Anterior cingulate cortex (tissue), 58 donors: Measurements from ENCODE around the gene RGS3.
"Not testable (repeated sequence)": the region's sequence is repeated elsewhere in the genome, so short reads cannot be mapped to it uniquely, and the experiment has no call there.

Experiments
- DNase-seq, 58 donors: peaks; one replicate each; lab custom pipeline; 2025; lab: John Stamatoyannopoulos, UW

Gene RGS3

GRCh38 chr9:113463418-113464285, at the start of gene RGS3:
RGS3 (plus strand) TSS chr9:113463727; CDS start chr9:113463803, 76 bp downstream.
- DNase-seq = peak in 9 of 58 donors; percentile 3 to 28 (median 9)

GRCh38 chr9:113416149-113416721, 47.3 kb upstream of the RGS3 start:
- DNase-seq = peak in 1 of 58 donors; percentile 2

- no peak for DNase-seq
Observed at GRCh38 chr9:113417370-113417769, 46.2 kb upstream of the RGS3 start.

GRCh38 chr9:113421726-113422125, 41.8 kb upstream of the RGS3 start:
- DNase-seq = no peak

GRCh38 chr9:113425072-113425471, 38.5 kb upstream of the RGS3 start:
- no peak for DNase-seq

- no peak for DNase-seq
Observed at GRCh38 chr9:113426701-113427100, 36.8 kb upstream of the RGS3 start.

GRCh38 chr9:113427629-113428028, 35.9 kb upstream of the RGS3 start:
- DNase-seq = no peak

GRCh38 chr9:113428062-113428615, 35.4 kb upstream of the RGS3 start:
- no peak for DNase-seq

- no peak for DNase-seq
Observed at GRCh38 chr9:113431191-113431590, 32.3 kb upstream of the RGS3 start.

- DNase-seq = no peak
Observed at GRCh38 chr9:113436728-113437515, 26.6 kb upstream of the RGS3 start.

GRCh38 chr9:113437716-113438115, 25.8 kb upstream of the RGS3 start:
- DNase-seq = not testable (repeated sequence)

GRCh38 chr9:113444736-113445135, 18.8 kb upstream of the RGS3 start:
- no peak for DNase-seq

- peak in 1 of 58 donors; percentile 46 for DNase-seq
Observed at GRCh38 chr9:113446323-113446740, 17.2 kb upstream of the RGS3 start.

GRCh38 chr9:113449376-113449775, 14.2 kb upstream of the RGS3 start:
- no peak for DNase-seq

GRCh38 chr9:113452113-113452605, 11.4 kb upstream of the RGS3 start:
- DNase-seq = no peak

- DNase-seq = peak in 2 of 58 donors; percentile 2 to 10
Observed at GRCh38 chr9:113454914-113455761, 8.4 kb upstream of the RGS3 start.

GRCh38 chr9:113456235-113456634, 7.3 kb upstream of the RGS3 start:
- DNase-seq = no peak

GRCh38 chr9:113461285-113461684, 2.2 kb upstream of the RGS3 start:
- DNase-seq = no peak

GRCh38 chr9:113461943-113462342, 1.6 kb upstream of the RGS3 start:
- no peak for DNase-seq
